NCI-H748 (cell line): ENCODE data around the gene DRAM1.

ENCODE experiments used
- DNase-seq: peaks from one replicate; lab custom pipeline; 2025; ENCODE audit not compliant: unreplicated experiment; lab: John Stamatoyannopoulos, UW

The DRAM1 gene

GRCh38 chr12:101939856-101940265, 62.5 kb downstream of the DRAM1 start:
- peak; percentile 68 for DNase-seq

DNA sequence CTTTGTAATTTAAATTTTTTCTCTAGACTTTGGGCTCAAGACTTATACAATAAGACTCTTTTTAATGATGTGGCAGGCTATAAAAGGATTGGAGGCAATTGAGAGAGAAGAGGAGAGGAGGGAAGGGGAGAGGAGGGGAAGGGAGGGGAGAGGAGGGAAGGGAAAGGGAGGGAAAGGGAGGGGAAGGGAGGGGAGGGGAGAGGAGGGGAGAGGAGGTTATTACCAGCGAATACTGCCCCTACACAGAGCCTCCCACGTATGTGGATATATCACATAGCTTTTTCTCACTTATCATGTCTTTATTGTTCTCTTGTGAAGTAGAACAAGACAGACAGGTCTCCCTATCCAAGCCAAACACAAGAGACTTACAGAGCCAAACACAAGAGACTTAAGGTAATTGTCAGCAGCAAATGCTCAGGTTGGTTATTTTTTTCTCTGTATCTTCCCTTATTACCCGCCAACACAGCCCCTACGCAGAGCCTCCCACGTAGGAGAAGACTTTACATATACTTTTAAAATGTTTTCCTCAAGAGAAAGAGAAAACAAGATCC, 63.1 kb downstream of the DRAM1 start:
- DNase-seq, result no peak

GRCh38 chr12:101941306-101942249, 64.2 kb downstream of the DRAM1 start:
- DNase-seq, result no peak

DNA sequence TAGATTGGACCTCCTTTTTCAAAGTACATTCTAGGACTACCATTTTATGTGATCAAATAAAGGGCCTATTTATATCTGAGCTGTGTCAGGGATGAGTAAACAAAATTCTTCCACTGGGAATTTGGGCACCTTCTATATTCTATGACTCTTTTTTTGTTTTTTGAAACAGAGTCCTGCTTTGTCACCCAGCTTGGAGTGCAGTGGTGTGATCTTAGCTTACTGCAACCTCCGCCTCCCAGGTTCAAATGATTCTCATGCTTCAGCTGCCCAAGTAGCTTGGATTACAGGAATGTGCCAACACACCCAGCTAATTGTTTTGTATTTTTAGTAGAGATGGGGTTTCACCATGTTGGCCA, 64.8 kb downstream of the DRAM1 start:
- DNase-seq, result no peak

- peak; percentile 86 for DNase-seq
These were observed 68.2 kb downstream of the DRAM1 start for GRCh38 chr12:101945369-101946232.

- no peak for DNase-seq
These were observed 68.8 kb downstream of the DRAM1 start for GRCh38 chr12:101946233-101946611.

DNA sequence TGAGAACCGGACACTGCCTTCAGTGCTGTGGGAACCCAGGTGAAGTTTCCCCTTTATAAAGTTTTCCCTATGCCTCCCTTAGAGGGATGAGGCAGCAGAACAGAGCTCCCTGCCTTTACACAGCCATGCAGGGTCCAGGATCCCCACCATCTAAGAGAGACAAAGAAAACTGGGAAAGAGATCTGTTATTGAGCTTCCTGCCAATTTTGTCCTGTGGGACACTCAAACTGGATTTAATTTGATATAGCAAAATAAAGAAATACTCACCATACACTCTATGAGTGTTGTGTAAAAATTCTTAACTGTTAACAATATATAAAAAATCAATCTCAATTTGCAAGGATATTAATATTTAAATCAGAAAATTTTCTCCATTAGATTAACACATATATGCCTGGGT, 69.9 kb downstream of the DRAM1 start:
- no peak for DNase-seq

- no peak for DNase-seq
These were observed 71.0 kb downstream of the DRAM1 start for GRCh38 chr12:101948365-101948764.

DNA sequence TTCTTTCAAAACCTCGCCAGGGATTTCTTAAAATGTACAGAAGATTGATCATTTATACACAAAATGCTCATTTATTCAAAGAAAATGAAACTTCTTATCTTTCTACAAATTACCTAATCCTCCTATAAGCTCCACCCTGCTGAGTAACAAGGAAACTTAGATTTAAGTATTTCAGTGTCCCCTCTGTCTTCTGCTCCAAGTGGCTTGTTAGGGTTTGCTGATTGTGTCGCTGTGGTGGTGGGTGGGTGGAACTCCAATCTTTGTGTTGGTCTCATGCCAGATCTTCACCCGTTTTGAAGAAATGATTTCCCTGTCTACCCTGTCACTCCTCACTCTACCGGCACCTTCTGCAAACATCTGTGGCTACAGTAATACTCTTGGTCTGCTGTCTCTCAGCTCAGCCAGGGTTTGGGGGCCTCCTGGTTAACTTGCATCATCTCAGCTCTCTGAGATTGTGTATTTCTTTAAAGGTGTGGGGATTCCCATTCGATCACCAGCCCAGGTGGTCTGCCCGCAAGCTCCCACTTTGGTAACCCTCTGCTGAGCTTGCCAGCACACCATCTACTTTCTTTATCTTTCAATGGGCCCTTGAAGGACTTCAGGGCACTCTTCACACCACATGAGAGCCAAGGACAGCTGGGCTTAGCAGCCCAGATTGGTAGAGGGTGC, 73.8 kb downstream of the DRAM1 start:
- DNase-seq, result no peak

DNA sequence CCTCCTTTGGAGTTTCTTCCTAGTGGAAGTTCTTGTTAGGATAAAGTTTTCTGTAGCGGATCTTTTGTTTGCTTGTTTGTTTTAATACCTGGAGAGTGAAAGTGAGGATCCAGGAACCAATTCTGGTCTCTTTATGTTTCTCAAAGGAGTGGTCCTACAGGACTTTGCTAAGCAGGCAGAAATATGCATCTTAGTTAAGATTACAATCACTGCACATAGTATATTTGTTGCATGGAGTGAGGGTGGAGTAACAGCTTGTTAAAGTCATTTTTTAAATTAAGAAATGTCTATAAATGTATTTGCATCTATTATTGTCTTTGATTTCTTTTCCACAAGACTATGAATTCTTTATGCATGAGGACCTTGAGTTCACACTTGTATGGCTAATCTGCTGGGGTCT, 76.7 kb downstream of the DRAM1 start:
- no peak for DNase-seq

- no peak for DNase-seq
These were observed 77.3 kb downstream of the DRAM1 start for GRCh38 chr12:101954676-101955075.

DNA sequence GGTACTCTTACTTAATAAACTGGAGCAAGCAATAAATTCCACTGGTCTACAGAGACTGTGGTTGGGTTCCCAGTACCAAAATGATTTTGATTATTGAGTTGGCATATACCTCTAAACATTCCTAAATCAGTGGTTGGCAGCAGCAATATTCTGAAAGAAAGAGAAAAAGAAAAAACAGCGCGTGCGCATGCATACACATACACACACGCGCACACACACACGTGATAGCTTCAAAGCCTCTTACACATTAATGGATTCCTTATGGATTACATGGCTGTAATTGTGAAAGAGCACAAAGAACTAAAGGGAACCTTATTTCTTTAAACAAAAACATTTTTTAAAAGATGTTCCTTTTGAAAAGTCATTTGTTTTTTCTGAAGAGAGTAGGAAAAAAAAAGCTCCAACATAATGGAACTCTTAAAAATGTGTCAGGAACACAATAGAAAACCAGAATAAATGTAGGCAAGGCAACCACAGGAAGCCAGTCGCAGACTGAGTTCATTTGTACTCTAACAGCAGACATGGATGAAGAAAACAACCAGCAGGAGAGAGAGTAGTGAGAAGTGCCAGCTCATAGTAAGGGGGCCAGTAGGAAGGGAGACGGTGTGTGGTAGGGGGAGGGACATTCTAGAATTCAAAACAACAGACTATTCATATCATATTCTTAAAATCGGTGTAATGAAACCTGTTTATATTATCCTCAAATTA, 80.0 kb downstream of the DRAM1 start:
- DNase-seq, result no peak

DNA sequence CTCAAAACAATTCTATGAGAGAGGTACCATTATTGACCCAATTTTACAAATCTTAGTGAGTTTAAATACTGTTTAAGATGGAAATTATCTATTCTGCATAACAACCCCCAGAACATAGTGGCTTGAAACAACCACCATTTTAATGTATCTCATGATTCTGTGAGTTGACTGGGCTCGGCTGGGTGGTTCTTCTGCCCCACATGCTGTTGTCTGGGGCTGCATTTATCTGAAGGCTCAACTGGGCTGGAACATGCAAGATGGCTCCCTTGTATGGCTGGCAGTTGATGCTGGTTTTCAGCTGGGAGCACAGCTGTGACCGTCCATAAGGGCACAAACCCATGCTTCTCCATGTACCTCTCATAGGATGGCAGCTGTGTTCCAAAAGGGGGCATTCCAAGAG, 82.2 kb downstream of the DRAM1 start:
- DNase-seq, result no peak

- no peak for DNase-seq
These were observed 85.1 kb downstream of the DRAM1 start for GRCh38 chr12:101962486-101962885.

DNA sequence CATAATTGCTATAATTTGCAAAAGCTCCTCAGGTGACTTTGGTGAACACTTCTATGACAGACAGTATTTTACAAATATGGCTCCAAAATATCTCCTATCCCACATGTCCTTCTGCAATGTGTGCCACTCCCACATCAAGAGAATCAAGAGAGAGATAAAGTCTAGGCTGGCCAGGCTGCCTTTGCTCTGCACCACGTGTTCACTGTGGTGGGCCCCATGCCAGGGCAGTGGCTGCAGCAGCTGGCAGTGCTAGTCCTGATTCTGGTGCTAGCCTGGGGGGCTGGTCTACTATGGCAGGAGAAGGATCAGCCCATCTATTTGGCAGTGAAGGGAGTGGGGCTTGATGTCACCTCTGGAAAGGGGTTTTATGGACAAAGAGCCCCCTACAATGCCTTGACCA, 86.3 kb downstream of the DRAM1 start:
- no peak for DNase-seq

- no peak for DNase-seq
These were observed 89.1 kb downstream of the DRAM1 start for GRCh38 chr12:101966496-101966895.

- DNase-seq, result no peak
These were observed 90.1 kb downstream of the DRAM1 start for GRCh38 chr12:101967506-101967905.

DNA sequence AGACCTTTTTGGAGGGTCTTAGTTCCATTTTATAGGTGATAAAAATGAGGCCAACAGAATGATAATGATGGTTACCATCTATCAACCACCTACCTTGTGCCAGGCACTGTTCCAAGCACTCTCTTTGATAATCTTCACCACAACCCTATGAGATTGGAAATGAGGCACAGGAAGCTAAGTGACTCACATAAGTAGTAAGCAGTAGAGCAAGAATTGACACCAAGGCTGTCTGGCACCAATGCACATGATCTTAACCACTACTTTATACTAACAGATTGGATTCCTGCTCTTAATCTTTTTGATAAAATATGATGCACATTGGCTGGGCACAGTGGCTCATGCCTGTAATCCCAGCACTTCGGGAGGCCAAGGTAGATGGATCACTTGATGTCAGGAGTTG, 91.4 kb downstream of the DRAM1 start:
- no peak for DNase-seq
